T-cell (primary cell): Measurements from ENCODE around the gene KRT4. TPM values are rescaled to one million over a fixed set of nuclear protein-coding genes. Genes with fewer than 3 reads are reported as not detected.

Experiments
- ATAC-seq, 4 experiments: fragments of 200-7000 bp in 3 of 4; fragments of 150-1000 bp in 1 of 4; cut with Tn5 transposase; replicated peaks in 1 of 4; 1 replicate in 3 of 4; 2 replicates in 1 of 4; pipeline ENCODE4 v1.10.0; 2021; ENCODE audit warnings: moderate library complexity in 3 of 4, mild to moderate bottlenecking in 2 of 4, moderate number of reproducible peaks in 1 of 4
- CTCF ChIA-PET, 2 donors: fragments of 300-600 bp; sonication (Branson Sonifier 250); formaldehyde crosslinking; loops; one replicate each; lab custom pipeline; 2022; ENCODE audit warnings: antibody characterized with exemption in 2 of 2; lab: Charles Lee
- POLR2A ChIA-PET, 2 donors: fragments of 300-600 bp; sonication (Branson Sonifier 250); formaldehyde crosslinking; loops; one replicate each; lab custom pipeline; 2022; ENCODE audit warnings: antibody characterized with exemption in 2 of 2; lab: Charles Lee
- DNase-seq, 35 experiments: peaks; one replicate each; pipeline versions ENCODE4 v3.0.0 to v3.0.0-alpha.2; 2013 to 2023
- H3K27ac ChIP-seq: one replicate; pipeline ENCODE4 v1.5.1; 2013; ENCODE audit warnings: low read length
- H3K27me3 ChIP-seq, 2 experiments: replicated peaks in 1 of 2; 1 replicate in 1 of 2; 2 replicates in 1 of 2; pipeline versions ENCODE4 v1.6.1 to v1.7.0; 2013; ENCODE audit warnings: low read length in 1 of 2, mixed read lengths in 1 of 2; ENCODE audit not compliant: control insufficient read depth in 2 of 2, insufficient read depth in 2 of 2; ENCODE audit errors: extremely low read depth in 1 of 2
- H3K36me3 ChIP-seq, 2 donors: 1 replicate in 1 of 2; 2 replicates in 1 of 2; pipeline versions ENCODE4 v1.6.1 to v1.7.0; 2013; ENCODE audit warnings: low read length in 1 of 2; ENCODE audit not compliant: control insufficient read depth in 2 of 2, insufficient read depth in 1 of 2; ENCODE audit errors: extremely low read depth in 1 of 2
- H3K4me1 ChIP-seq, 2 experiments: 1 replicate in 1 of 2; 2 replicates in 1 of 2; pipeline versions ENCODE4 v1.6.1 to v1.7.0; 2013; ENCODE audit warnings: low read length in 2 of 2, mixed read lengths in 1 of 2; ENCODE audit not compliant: insufficient read depth in 2 of 2, control insufficient read depth in 1 of 2; ENCODE audit errors: extremely low read depth in 1 of 2
- H3K4me3 ChIP-seq, 2 donors: 1 replicate in 1 of 2; 2 replicates in 1 of 2; pipeline versions ENCODE4 v1.5.1 to v1.7.0; 2013; ENCODE audit warnings: mild to moderate bottlenecking in 2 of 2, low read length in 1 of 2, moderate library complexity in 1 of 2; ENCODE audit not compliant: control insufficient read depth in 1 of 2; ENCODE audit errors: extremely low read depth in 1 of 2
- H3K9me3 ChIP-seq: 2 replicates; pipeline ENCODE4 v1.7.0; 2013
- H3K27ac Mint-ChIP-seq, 2 donors: one replicate each; pipeline ENCODE4 v1.8.0; 2020 to 2021; ENCODE audit warnings: mild to moderate bottlenecking in 2 of 2, mixed read lengths in 2 of 2
- H3K27me3 Mint-ChIP-seq, 2 donors: one replicate each; pipeline ENCODE4 v1.8.0; 2021 to 2022; ENCODE audit warnings: mixed read lengths in 2 of 2
- H3K36me3 Mint-ChIP-seq: one replicate; pipeline ENCODE4 v1.8.0; 2021; ENCODE audit warnings: mixed read lengths
- H3K4me1 Mint-ChIP-seq, 3 donors: one replicate each; pipeline ENCODE4 v1.8.0; 2020 to 2022; ENCODE audit warnings: mixed read lengths in 3 of 3, mild to moderate bottlenecking in 1 of 3
- H3K4me3 Mint-ChIP-seq, 3 donors: one replicate each; pipeline ENCODE4 v1.8.0; 2020 to 2022; ENCODE audit warnings: mild to moderate bottlenecking in 3 of 3, mixed read lengths in 3 of 3, moderate library complexity in 3 of 3
- H3K9me3 Mint-ChIP-seq, 3 donors: one replicate each; pipeline ENCODE4 v1.8.0; 2020 to 2022; ENCODE audit warnings: mixed read lengths in 3 of 3
- WGBS: methylation state at CpG from one replicate; pipeline ENCODE4 v1.1.5; 2013; ENCODE audit warnings: missing lambda C conversion rate; ENCODE audit not compliant: insufficient coverage; 5-methylcytosine and 5-hydroxymethylcytosine counted together
- total RNA-seq, 35 experiments: library from RNA in 6 of 35; stranded (reverse) in 6 of 35; fragments of 120-200 nt in 1 of 35; gene quantifications; one replicate each; pipeline versions ENCODE4 v1.2.1 to v1.2.4 and lab custom pipeline; 2013 to 2026

The KRT4 gene
- total RNA-seq, 5 donors from 2014 or later (not counting 1 experiment from before 2014, with no cell fraction given): not detected

GRCh38 chr12:52828591-52829021 is 14.7 kb upstream of the KRT4 start:
- CTCF ChIA-PET: interaction anchor here (0.6 to 0.7 kb wide), 3 partner anchors 58 to 264 kb away, joined by 3 to 5 read pairs (median 4); no protein-coding TSS in a partner anchor
- Histone ChIP-seq H3K36me3 (no peaks in the 10 kb centered on the region), H3K27me3 (peaks cover 0 to 12% of the 10 kb centered on the region in 2 experiments), H3K9me3 (no peaks in the 10 kb centered on the region), H3K27ac (no peak overlapping the region), H3K4me1 (peaks cover 0 to 2% of the 10 kb centered on the region in 2 experiments), H3K4me3 (no peak overlapping the region)
- Mint-ChIP-seq H3K9me3 (no peaks in the 10 kb centered on the region), H3K4me3 (no peak overlapping the region), H3K4me1 (peaks cover 9 to 12% (median 10%) of the 10 kb centered on the region in 3 donors), H3K36me3 (no peaks in the 10 kb centered on the region), H3K27ac (peak overlapping the region in 1 of 2 donors; percentile 44), H3K27me3 (peaks cover 0 to 2% of the 10 kb centered on the region in 2 donors)
- POLR2A ChIA-PET: no interaction called here
- DNase-seq: no peak
- no peak for ATAC-seq
- 17% methylated on average over 1 of the region's 2 CpGs for WGBS

- H3K36me3 Mint-ChIP-seq: no peaks in the 10 kb centered on the region
- H3K27me3 ChIP-seq: peaks cover 0 to 12% of the 10 kb centered on the region in 2 experiments
- peaks cover 0 to 2% of the 10 kb centered on the region in 2 donors for H3K27me3 Mint-ChIP-seq
- no peak overlapping the region for H3K4me3 Mint-ChIP-seq
- H3K9me3 ChIP-seq: no peaks in the 10 kb centered on the region
- H3K27ac ChIP-seq: no peak overlapping the region
- H3K36me3 ChIP-seq: no peaks in the 10 kb centered on the region
- DNase-seq (no peak), ATAC-seq (no peak)
- H3K4me1 ChIP-seq: peaks cover 0 to 2% of the 10 kb centered on the region in 2 experiments
- ChIA-PET CTCF (no interaction called here), POLR2A (no interaction called here)
- H3K4me1 Mint-ChIP-seq: peaks cover 9 to 12% (median 10%) of the 10 kb centered on the region in 3 donors
- no peaks in the 10 kb centered on the region for H3K9me3 Mint-ChIP-seq
- H3K4me3 ChIP-seq: no peak overlapping the region
- H3K27ac Mint-ChIP-seq: no peak overlapping the region
These were observed 14.2 kb upstream of the KRT4 start for GRCh38 chr12:52828156-52828555.

GRCh38 chr12:52827499-52828090 is 13.7 kb upstream of the KRT4 start:
- DNase-seq (no peak), ATAC-seq (no peak)
- CTCF ChIA-PET: no interaction called here
- WGBS: 68% methylated on average over 3 of the region's 6 CpGs
- H3K27ac ChIP-seq: no peak overlapping the region
- H3K4me1 ChIP-seq: peaks cover 0 to 2% of the 10 kb centered on the region in 2 experiments
- Mint-ChIP-seq H3K27me3 (peaks cover 0 to 2% of the 10 kb centered on the region in 2 donors), H3K9me3 (no peaks in the 10 kb centered on the region), H3K4me3 (no peak overlapping the region), H3K4me1 (peaks cover 9 to 12% (median 10%) of the 10 kb centered on the region in 3 donors), H3K27ac (no peak overlapping the region), H3K36me3 (no peaks in the 10 kb centered on the region)
- H3K36me3 ChIP-seq: no peaks in the 10 kb centered on the region
- POLR2A ChIA-PET: no interaction called here
- no peak overlapping the region for H3K4me3 ChIP-seq
- H3K27me3 ChIP-seq: peaks cover 0 to 12% of the 10 kb centered on the region in 2 experiments
- H3K9me3 ChIP-seq: no peaks in the 10 kb centered on the region

GRCh38 chr12:52826611-52827498 is 12.9 kb upstream of the KRT4 start:
- CTCF ChIA-PET: no interaction called here
- peaks cover 0 to 2% of the 10 kb centered on the region in 2 experiments for H3K4me1 ChIP-seq
- no peaks in the 10 kb centered on the region for H3K36me3 ChIP-seq
- H3K27ac Mint-ChIP-seq: no peak overlapping the region
- H3K27ac ChIP-seq: no peak overlapping the region
- POLR2A ChIA-PET: interaction anchor here in 1 of 2 donors (0.7 kb wide), 1 partner anchor 901 kb away, joined by 7 read pairs; no protein-coding TSS in a partner anchor
- DNase-seq (no peak), ATAC-seq (no peak)
- 86% methylated on average over 8 of the region's 11 CpGs for WGBS
- H3K27me3 Mint-ChIP-seq: peaks cover 0 to 2% of the 10 kb centered on the region in 2 donors
- H3K36me3 Mint-ChIP-seq: no peaks in the 10 kb centered on the region
- no peaks in the 10 kb centered on the region for H3K9me3 Mint-ChIP-seq
- no peak overlapping the region for H3K4me3 Mint-ChIP-seq
- no peaks in the 10 kb centered on the region for H3K9me3 ChIP-seq
- H3K27me3 ChIP-seq: peaks cover 0 to 12% of the 10 kb centered on the region in 2 experiments
- H3K4me1 Mint-ChIP-seq: peaks cover 9 to 12% (median 10%) of the 10 kb centered on the region in 3 donors
- H3K4me3 ChIP-seq: no peak overlapping the region

GRCh38 chr12:52825961-52826360 is 12.0 kb upstream of the KRT4 start:
- no peak overlapping the region for H3K4me3 Mint-ChIP-seq
- 84% methylated on average over 3 of the region's 4 CpGs for WGBS
- H3K9me3 Mint-ChIP-seq: no peaks in the 10 kb centered on the region
- H3K36me3 Mint-ChIP-seq: no peaks in the 10 kb centered on the region
- peaks cover 0 to 2% of the 10 kb centered on the region in 2 experiments for H3K4me1 ChIP-seq
- ChIA-PET CTCF (no interaction called here), POLR2A (no interaction called here)
- H3K4me1 Mint-ChIP-seq: peaks cover 9 to 12% (median 10%) of the 10 kb centered on the region in 3 donors
- peaks cover 0 to 2% of the 10 kb centered on the region in 2 donors for H3K27me3 Mint-ChIP-seq
- H3K9me3 ChIP-seq: no peaks in the 10 kb centered on the region
- H3K27ac Mint-ChIP-seq: no peak overlapping the region
- no peak overlapping the region for H3K4me3 ChIP-seq
- H3K36me3 ChIP-seq: no peaks in the 10 kb centered on the region
- H3K27me3 ChIP-seq: peaks cover 0 to 15% of the 10 kb centered on the region in 2 experiments
- DNase-seq (no peak), ATAC-seq (no peak)
- H3K27ac ChIP-seq: no peak overlapping the region

GRCh38 chr12:52824741-52825410 is 11.0 kb upstream of the KRT4 start:
- CTCF ChIA-PET: no interaction called here
- POLR2A ChIA-PET: interaction anchor here in 1 of 2 donors (0.7 kb wide), 1 partner anchor 90 kb away, joined by 3 read pairs; no protein-coding TSS in a partner anchor

More at GRCh38 chr12:52824741-52825410, 11.0 kb upstream of the KRT4 start:
- Histone ChIP-seq H3K4me1 (peaks cover 0 to 2% of the 10 kb centered on the region in 2 experiments), H3K27me3 (peaks cover 0 to 18% of the 10 kb centered on the region in 2 experiments), H3K36me3 (no peaks in the 10 kb centered on the region), H3K27ac (no peak overlapping the region), H3K9me3 (no peaks in the 10 kb centered on the region), H3K4me3 (no peak overlapping the region)
- Mint-ChIP-seq H3K36me3 (no peaks in the 10 kb centered on the region), H3K27me3 (peaks cover 0 to 3% of the 10 kb centered on the region in 2 donors), H3K9me3 (no peaks in the 10 kb centered on the region), H3K27ac (no peak overlapping the region), H3K4me3 (no peak overlapping the region), H3K4me1 (peaks cover 9 to 12% (median 10%) of the 10 kb centered on the region in 3 donors)
- no peak for ATAC-seq
- no peak for DNase-seq
- 72% methylated on average over 2 of the region's 5 CpGs for WGBS
